OCI-M2 (cell line): Measurements from ENCODE around the gene SELENOI.
"Not testable (repeated sequence)": the region's sequence is repeated elsewhere in the genome, so short reads cannot be mapped to it uniquely, and the experiment has no call there.

Experiments used
- DNase-seq: peaks from one replicate; lab custom pipeline; 2025; ENCODE audit not compliant: unreplicated experiment; lab: John Stamatoyannopoulos, UW

SELENOI gene

DNA sequence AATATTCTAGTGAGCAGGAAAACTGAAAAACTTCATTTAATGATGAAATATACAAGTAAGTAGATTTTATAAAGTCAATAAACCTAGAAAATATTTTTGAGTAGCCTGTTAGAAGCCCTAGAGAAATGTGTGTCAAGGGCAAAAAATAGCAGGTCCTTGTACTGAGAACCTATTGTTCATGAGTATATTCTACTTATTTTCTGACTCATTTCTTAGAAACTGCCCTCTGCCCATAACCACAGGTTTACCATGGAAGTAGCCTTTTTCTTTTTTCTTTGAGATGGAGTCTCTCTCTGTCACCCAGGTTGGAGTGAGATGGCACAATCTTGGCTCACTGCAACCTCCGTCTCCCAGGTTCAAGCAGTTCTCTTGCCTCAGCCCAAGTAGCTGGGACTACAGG lies 19.4 kb upstream of the SELENOI start:
- DNase-seq: no peak

DNA sequence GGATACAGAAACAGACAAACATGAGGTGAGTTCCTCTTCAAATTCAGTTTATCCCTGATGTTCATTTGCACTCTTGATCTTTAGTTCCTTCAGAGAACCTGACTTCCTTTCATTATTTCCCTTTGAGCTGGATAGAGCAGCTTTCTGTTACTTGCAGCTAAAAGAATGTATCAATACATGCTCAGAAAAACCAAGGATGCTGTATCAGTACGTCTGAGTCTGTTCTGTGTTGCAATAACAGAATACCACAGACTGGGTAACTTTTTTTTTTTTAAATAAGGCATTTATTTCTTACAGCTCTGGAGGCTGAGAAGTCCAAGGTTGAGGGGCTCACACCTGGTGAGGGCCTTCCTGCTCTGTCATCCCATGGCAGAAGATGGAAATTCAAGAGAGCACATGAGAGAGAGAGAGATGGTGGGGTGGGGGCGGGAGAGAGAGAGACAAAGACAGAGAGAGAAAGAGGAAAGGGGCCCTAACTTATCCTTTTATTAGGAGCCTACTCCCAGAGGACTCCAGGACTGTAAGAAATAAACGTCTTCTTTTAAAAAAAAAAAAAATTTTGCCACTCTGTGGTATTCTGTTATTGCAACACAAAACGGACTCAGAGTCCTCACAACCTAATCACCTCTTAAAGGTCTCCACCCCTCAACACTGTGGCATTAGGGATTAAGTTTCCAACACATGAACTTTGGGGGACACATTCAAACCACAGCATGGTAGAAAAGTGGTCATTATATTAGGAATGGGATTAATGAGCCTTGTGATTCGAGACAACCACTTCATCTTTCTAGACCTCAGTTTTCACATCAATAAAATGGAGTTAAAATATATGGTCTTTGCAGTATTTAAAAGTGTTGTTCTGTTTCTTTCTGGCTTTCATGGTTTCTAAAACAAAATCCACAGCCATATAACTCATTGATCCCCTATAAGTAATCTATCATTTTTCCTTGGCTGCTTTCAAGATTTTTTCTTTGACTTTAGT lies 18.4 kb upstream of the SELENOI start:
- DNase-seq: no peak

GRCh38 chr2:26329083-26329482 lies 16.9 kb upstream of the SELENOI start:
- DNase-seq: not testable (repeated sequence)

DNA sequence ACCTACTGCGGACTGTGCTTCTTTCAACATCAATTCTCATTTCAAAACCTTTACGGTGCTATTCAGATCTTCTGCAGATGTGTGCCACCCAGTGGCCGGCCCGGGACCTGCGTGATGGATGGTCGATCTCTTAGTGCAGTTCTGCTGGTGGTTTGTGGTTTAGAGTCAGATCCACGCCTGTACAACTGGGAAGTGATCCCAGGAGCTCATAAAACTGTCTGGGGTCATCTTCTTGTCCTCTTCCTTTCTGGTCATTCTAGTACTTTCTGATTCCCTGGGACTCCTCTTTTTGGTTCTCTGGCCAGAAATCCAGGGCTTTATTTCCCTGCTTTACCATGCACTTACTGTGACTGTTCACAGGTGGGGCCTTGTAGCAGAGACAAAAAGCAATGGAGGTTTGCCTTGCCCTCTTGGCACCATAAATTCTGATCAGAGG lies 15.8 kb upstream of the SELENOI start:
- peak; percentile 21 for DNase-seq

GRCh38 chr2:26330604-26331003 lies 15.3 kb upstream of the SELENOI start:
- DNase-seq: no peak

DNA sequence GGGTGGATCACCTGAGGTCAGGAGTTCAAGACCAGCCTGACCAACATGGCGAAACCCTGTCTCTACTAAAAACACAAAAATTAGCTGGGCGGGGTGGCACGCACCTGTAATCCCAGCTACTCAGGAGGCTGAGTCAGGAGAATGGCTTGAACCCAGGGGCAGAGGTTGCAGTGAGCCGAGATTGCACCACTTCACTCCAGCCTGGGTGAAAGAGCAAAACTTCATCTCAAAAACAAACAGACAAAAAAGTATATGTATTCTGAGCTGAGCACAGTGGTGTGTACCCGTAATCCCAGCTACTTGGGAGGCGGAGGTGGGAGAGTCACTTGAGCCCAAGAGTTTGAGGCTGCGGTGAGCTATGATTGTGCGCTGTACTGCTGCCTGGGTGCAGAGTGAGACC lies 14.6 kb upstream of the SELENOI start:
- DNase-seq: not testable (repeated sequence)

GRCh38 chr2:26333293-26333692 lies 12.7 kb upstream of the SELENOI start:
- DNase-seq: no peak

DNA sequence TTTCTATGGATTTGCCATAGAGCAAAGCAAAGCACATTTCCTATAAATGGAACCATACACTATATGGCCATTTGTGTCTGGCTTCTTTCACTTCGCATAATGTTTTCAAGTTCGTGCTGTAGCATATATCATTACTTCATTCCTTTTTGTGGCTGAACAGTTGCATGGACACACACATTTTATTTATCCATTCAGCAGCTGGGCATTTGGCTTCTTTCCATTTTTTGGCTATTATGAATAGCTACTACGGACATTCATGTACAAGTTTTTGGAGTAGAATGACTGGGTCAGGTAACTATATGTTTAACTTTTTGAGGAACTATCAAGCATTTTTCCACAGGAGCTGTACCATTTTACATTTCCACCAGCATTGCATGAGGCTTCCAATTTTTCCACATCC lies 10.7 kb upstream of the SELENOI start:
- no peak for DNase-seq

DNA sequence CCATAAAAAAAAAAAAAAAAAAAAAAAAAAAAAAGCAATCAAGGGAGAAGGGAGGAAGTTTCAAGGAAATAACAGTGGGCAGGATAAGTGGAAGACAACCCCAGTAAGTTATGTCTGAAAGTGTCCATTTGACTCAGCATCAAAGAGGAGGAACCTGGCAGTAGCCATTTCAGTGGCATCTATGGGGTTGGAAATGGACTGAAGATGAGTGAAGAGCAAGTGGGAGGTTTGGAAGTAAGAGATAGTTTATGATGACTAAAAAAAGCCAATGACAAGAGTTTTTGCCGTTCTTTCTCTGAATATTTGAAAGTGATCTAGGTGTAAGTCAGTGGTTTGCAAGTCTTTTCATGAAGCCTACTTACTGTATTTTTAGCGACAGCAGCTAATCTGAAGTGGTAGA lies 9.2 kb upstream of the SELENOI start:
- DNase-seq: no peak

- no peak for DNase-seq
These were observed 8.6 kb upstream of the SELENOI start for GRCh38 chr2:26337298-26337697.

DNA sequence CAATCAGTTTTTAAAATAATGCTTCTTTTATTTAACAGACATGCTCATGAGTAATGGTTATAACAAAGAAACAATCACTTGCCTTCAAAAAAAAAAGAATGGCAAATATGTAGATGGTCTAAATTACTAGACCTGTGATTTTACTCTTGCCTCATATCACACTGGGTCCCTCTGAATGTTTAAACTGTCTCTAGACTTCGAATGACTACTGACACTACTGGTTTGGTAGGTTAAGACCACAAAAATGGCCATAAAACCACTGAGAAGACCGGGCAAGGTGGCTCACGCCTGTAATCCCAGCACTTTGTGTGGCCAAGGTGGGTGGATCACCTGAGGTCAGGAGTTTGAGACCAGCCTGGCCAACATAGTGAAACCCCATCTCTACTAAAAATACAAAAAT lies 5.1 kb upstream of the SELENOI start:
- no peak for DNase-seq

GRCh38 chr2:26344581-26345282 lies 1.2 kb upstream of the SELENOI start:
- DNase-seq: no peak

GRCh38 chr2:26345283-26345544 lies 729 bp upstream of the SELENOI start:
- no peak for DNase-seq

DNA sequence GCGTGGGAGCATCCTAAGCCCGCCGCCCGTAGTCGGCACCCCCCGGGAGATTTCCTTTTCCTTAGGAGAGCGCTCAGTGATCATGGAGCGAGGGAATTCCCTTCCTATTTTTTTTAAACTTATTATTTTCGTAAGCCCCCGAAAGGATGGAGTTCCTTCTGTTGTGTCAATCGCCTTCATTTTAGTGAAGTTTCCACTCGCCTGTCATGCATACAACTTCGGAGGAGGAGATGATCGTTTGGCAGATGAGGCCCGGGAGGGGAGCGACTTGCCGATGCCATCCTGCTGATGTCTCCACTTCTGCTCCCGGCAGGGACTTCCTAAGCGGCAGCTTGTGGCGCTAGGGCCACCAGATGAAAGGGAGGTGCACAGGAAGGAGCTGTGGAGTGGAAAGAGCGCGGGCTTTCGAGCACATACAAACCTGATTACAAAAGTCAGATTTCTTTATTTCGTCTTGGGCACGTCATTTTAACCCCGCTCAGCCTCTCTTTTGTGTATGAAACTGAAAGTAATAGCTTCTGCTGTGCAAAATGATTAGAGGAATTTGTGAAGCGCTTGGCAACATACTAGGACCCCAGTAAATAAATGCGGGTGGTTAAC lies 611 bp downstream of the SELENOI start, which contains the start of gene ADGRF3:
Gene ADGRF3 (minus strand): TSS at position 336 of the 600 bp plus-strand sequence. CDS start 555 bp downstream, outside the sequence.
- no peak for DNase-seq

DNA sequence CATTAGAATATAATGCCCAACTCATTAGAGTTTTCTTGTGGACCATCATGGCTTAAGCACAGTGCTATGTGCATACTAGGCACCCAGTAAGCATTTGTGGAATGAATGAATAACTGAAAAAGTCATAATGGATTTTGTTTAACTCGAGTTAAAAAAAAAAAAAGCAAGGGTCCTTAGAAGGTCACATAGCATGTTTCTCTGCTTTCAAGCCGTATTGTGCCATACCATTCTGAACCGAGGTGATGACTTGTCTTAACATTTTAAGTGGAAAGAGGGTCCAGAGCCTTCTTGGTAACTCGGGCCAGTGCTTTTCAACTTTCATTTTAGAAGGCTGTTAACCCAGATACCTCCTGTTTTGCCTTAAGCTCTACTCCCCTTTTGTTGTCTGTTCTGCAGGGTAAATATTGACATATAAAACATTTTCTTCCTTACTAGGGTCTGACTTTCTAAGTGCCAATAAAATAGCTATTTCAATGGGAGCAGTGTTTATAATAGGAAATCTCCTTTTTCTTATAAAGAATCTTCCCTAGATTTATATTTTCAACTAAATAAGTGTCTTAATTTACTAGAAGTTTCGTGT lies 1.4 kb downstream of the SELENOI start:
- no peak for DNase-seq

DNA sequence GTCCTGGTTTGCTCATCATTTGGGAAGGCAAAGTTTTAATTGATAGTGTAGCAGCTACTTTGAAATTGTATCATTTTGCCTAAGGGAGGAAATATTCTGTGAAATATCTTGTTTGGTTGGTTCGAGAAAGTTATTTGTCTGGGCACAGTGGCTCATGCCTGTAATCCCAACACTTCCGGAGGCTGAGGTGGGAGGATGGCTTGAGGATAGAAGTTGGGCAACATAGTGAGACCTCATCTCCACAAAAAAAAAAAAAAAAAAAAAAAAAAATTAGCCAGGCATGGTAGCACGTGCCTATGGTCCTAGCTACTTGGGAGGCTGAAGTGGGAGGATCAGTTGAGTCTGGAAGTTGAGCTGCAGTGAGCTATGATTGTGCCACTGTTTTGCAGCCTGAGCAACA lies 3.7 kb downstream of the SELENOI start:
- DNase-seq: no peak

- no peak for DNase-seq
These were observed 5.6 kb downstream of the SELENOI start for GRCh38 chr2:26351375-26352090.

DNA sequence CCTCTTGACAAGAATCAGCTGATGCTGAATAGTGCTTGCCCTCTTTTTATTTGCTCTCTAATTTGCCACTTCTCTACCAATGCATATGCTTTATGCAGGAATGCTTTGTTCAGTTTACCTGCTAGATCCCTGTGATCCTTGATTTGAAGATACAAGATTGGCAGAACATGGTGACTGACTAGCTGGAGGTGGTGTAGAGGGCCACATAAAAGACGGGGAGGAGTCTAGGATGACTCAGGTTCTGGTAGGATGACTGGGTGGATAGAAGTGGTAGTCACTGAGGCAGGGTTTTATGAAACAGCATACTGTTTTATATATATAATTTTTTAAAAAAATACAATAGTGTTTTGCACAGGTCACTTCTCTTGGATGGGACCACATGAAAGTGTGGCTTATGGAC lies 6.9 kb downstream of the SELENOI start:
- DNase-seq: no peak

DNA sequence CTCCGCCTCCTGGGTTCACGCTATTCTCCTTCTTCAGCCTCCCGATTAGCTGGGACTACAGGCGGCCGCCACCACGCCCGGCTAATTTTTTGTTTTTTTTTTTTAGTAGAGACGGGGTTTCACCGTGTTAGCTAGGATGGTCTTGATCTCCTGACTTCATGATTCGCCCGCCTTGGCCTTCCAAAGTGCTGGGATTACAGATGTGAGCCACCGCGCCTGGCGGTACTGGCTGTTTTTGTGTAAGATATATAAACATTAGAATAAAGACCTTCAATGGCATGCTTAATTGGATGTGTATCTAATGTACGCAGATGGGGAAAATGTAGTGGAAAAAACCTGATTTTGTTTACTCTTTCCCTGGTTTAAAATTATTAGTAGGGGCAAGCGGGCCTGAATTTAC lies 8.5 kb downstream of the SELENOI start:
- DNase-seq: not testable (repeated sequence)

- peak; percentile 14 for DNase-seq
These were observed 9.4 kb downstream of the SELENOI start for GRCh38 chr2:26355038-26355995.
